HG02642 (cell line): ENCODE measurements around the gene WRAP53.

Experiments
- ATAC-seq: cut with Tn5 transposase; IDR thresholded peaks from one replicate; pipeline ENCODE4 v1.9.1; 2021; ENCODE audit warnings: mild to moderate bottlenecking; ENCODE audit not compliant: unreplicated experiment, poor library complexity

The WRAP53 gene

DNA sequence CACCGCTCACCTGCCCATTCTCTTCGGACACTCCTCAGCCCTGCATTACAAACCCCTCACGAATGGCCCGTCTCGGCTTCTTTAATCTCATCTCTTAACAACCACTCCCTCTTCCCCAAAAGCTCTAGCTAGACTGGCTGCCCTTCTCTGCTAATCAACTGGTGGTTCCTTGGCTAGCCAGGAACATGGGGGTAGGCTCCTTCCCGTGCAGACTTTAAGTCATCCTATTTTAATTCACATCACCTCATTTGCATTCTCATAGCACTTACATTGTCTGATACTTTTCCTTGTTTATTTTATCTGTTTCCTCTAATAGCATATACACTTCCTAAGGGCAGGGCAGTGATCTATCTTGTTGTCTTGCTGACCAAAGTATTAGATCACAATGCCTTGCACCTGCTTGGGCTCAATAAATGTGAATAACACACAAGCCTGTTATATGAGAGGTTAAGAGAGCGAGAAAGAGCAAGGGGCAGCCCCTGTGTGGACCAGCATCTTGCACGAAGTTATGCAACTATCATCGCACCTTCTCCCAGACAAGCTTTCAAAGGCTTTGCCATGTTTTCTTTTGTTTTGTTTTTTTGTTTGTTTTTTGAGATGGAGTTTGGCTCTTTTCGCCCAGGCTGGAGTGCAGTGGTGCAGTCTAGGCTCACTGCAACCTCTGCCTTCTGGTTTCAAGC, 10.7 kb upstream of the WRAP53 start:
- ATAC-seq: no peak

- ATAC-seq: no peak
Measured at GRCh38 chr17:7684851-7685532, 3.3 kb upstream of the WRAP53 start.

GRCh38 chr17:7685533-7686221, 2.6 kb upstream of the WRAP53 start:
- peak; percentile 60 for ATAC-seq

GRCh38 chr17:7686222-7687071, 1.8 kb upstream of the WRAP53 start:
- peak; percentile 54 for ATAC-seq

GRCh38 chr17:7687072-7687907, 987 bp upstream of the WRAP53 start, which contains the start of gene TP53:
TP53 (minus strand) TSS chr17:7687490; CDS start chr17:7676594, 10,896 bp downstream.
- ATAC-seq: peak; percentile 35

- no peak for ATAC-seq
Measured at GRCh38 chr17:7688808-7689316, 585 bp downstream of the WRAP53 start.

GRCh38 chr17:7695586-7695985, 7.3 kb downstream of the WRAP53 start:
- ATAC-seq: no peak

- ATAC-seq: no peak
Measured at GRCh38 chr17:7697828-7698588, 9.7 kb downstream of the WRAP53 start.

DNA sequence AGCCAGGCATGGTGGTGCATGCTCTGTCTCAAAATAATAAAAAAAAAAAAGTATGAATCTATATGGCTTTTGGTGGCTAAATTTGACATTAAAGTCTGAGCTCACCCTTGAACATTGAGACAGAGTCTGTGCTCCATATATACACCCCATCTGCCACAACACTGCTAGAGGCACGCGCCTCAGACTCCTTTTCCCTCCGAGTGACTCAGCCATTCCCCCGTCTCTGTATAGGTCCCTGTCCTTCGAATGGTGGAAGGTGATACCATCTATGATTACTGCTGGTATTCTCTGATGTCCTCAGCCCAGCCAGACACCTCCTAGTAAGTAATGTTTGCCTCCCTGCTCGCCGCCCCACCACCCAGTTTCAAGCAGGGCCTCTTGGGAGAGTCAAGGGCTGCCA, 12.2 kb downstream of the WRAP53 start:
- no peak for ATAC-seq

DNA sequence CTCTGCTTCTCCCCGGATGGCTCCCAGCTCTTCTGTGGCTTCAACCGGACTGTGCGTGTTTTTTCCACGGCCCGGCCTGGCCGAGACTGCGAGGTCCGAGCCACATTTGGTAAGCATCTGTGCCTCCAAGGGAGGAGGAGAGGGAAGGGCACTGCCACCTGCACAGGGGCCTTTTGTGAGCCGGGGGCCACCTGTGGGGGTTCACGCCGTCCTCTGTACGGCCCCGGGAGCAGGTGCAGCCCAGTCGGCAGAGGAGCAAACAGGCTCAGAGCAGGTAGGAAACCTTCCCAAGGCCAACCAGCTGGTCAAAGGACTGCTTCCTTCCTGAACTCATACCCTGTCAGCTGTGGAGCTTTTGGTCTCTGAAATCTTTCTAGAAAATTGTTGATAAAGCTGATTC, 13.4 kb downstream of the WRAP53 start:
- no peak for ATAC-seq

GRCh38 chr17:7702776-7703175, 14.5 kb downstream of the WRAP53 start:
- ATAC-seq: no peak

DNA sequence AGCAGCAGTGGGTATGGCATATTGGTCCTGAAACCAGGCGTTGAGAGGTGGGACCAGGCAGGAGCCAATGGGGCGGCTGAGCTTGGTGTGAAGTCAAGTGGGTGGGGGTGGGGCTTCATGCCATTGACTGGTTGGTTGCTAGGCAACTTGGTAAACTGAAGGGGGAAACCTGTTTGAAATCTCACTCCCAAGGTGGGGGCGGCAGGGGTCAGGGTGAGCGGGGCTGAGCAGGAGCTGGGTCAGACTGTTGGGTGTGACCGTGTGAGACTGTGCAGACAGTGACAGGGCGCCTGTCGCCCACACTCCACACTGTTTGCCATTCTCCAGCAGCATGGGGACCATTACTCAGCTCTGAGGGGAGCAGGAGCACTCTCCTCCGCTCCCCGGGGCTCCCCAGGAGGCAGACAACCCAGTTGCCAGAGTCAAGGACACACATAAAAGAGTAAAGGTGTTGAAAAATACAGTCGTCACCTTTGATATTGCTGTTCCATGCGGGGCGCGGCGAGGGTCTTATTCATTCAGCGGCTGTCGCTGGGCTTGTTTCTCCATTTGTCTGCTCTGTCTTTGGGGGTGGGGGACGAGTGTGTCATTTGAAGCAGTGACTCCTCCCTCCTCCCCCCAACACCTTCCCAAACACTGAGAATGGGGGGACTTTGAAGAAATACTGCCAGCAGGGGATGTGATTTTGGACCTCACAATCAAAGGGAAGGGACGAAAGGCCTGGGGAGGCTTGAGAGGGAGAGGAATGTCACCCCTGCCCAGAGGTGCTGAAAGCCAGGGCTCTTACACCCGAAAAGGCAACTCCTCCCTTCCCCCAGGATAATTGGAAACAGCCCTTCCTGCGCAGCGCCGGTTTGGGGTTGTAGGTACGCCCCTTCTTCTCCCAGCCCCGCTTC, 15.6 kb downstream of the WRAP53 start:
- ATAC-seq: no peak

- ATAC-seq: no peak
Measured at GRCh38 chr17:7704601-7705268, 16.5 kb downstream of the WRAP53 start, which contains the start of gene EFNB3. EFNB3 (plus strand) TSS chr17:7705202; CDS start chr17:7705599, 397 bp downstream.

DNA sequence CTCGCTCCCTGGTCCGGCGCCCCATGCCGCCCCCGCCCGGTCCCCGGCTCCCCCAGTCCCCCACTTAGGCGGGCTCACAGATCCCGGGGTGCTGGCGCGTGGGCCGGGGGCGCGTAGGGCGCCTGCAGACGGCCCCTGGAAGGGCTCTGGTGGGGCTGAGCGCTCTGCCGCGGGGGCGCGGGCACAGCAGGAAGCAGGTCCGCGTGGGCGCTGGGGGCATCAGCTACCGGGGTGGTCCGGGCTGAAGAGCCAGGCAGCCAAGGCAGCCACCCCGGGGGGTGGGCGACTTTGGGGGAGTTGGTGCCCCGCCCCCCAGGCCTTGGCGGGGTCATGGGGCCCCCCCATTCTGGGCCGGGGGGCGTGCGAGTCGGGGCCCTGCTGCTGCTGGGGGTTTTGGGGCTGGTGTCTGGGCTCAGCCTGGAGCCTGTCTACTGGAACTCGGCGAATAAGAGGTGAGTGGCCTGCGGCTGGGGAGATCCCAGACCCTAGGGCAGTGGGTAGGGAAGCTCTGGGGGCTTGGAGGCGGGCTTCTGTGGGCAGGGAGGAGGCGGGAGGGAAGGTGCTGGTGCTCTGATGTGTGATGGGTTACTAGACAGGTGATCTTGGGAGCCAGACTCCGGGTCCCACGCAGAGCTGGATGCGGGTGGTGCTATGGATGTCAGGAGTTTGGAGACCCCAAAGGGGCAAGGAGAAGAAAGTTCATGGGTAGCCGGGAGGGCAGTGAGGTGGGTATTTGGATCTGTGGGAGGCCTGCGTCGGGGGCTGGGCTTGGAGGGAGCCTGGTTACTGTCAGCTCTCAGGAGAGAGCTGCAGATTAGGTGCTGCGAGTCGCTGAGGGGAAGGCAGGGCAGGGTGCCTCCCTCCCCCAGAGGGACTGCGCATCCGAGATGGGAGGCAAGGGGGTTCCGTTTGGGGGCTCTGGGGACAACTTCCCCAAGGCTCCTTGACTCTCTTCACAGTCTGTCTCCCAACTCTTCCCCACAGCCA, 17.3 kb downstream of the WRAP53 start:
- ATAC-seq: no peak

- ATAC-seq: no peak
Measured at GRCh38 chr17:7706631-7707354, 18.5 kb downstream of the WRAP53 start.
